GM23338 (cell line): ENCODE results near the gene GRM5. TPM values are rescaled to one million over a fixed set of nuclear protein-coding genes. Genes with fewer than 3 reads are reported as not detected.

Source experiments
- ATAC-seq: fragments of 200-7000 bp; cut with Tn5 transposase; 3 replicates; pipeline ENCODE4 v1.9.1; 2020
- DNase-seq: peaks from one replicate; pipeline ENCODE4 v3.0.0-alpha.2; 2015; ENCODE audit warnings: low spot score
- H2AFZ ChIP-seq: fragments of 200-600 bp; sonication (generic); 2 replicates; pipeline ENCODE4 v1.8.0; 2016; ENCODE audit warnings: antibody characterized with exemption, mild to moderate bottlenecking, moderate library complexity
- H3F3A ChIP-seq: fragments of 200-600 bp; sonication (generic); replicated peaks from 2 replicates; pipeline ENCODE4 v1.8.0; 2017; ENCODE audit warnings: antibody characterized with exemption, mixed run types, low read depth
- H3K27ac ChIP-seq: fragments of 200-600 bp; sonication (generic); 2 replicates; pipeline ENCODE4 v1.6.1; 2016; ENCODE audit warnings: low read depth
- H3K27me3 ChIP-seq: fragments of 200-600 bp; sonication (generic); 2 replicates; pipeline ENCODE4 v1.8.0; 2016; ENCODE audit warnings: mild to moderate bottlenecking, mixed run types, moderate library complexity; ENCODE audit not compliant: insufficient read depth
- H3K36me3 ChIP-seq: fragments of 200-600 bp; sonication (generic); 2 replicates; pipeline ENCODE4 v1.8.0; 2016; ENCODE audit warnings: mild to moderate bottlenecking; ENCODE audit not compliant: insufficient read depth
- H3K4me1 ChIP-seq: fragments of 200-600 bp; sonication (generic); 2 replicates; pipeline ENCODE4 v1.8.0; 2016; ENCODE audit warnings: mild to moderate bottlenecking, moderate library complexity; ENCODE audit not compliant: insufficient read depth
- H3K4me2 ChIP-seq: fragments of 200-600 bp; sonication (generic); 2 replicates; pipeline ENCODE4 v1.7.1; 2017; ENCODE audit warnings: mixed run types
- H3K4me3 ChIP-seq: fragments of 200-600 bp; sonication (generic); 2 replicates; pipeline ENCODE4 v1.6.1; 2016; ENCODE audit warnings: mixed run types
- H3K79me2 ChIP-seq: fragments of 200-600 bp; sonication (generic); replicated peaks from 2 replicates; pipeline ENCODE4 v1.8.0; 2017; ENCODE audit warnings: mild to moderate bottlenecking; ENCODE audit not compliant: insufficient read depth
- H3K9me2 ChIP-seq: fragments of 200-600 bp; sonication (generic); 2 replicates; pipeline ENCODE4 v1.8.0; 2017; ENCODE audit not compliant: insufficient read depth
- H4K20me1 ChIP-seq: fragments of 200-600 bp; sonication (generic); replicated peaks from 2 replicates; pipeline ENCODE4 v1.8.0; 2017; ENCODE audit warnings: mild to moderate bottlenecking; ENCODE audit not compliant: insufficient read depth
- H3K27ac Mint-ChIP-seq: 2 replicates; pipeline ENCODE4 v1.8.0; 2020; ENCODE audit warnings: inconsistent platforms, mild to moderate bottlenecking, moderate library complexity, mixed read lengths
- H3K27me3 Mint-ChIP-seq: 3 replicates; pipeline ENCODE4 v1.8.0; 2022; ENCODE audit warnings: low read depth, mild to moderate bottlenecking, moderate library complexity, mixed read lengths, inconsistent platforms; ENCODE audit not compliant: insufficient read depth, poor library complexity
- H3K36me3 Mint-ChIP-seq: 3 replicates; pipeline ENCODE4 v1.8.0; 2021; ENCODE audit warnings: low read depth, mild to moderate bottlenecking, inconsistent platforms, moderate library complexity, mixed read lengths
- H3K4me1 Mint-ChIP-seq: 3 replicates; pipeline ENCODE4 v1.8.0; 2020; ENCODE audit warnings: mild to moderate bottlenecking, inconsistent platforms, mixed read lengths
- H3K4me3 Mint-ChIP-seq: 3 replicates; pipeline ENCODE4 v1.8.0; 2021; ENCODE audit warnings: moderate library complexity, mild to moderate bottlenecking, inconsistent platforms, mixed read lengths
- H3K9me3 Mint-ChIP-seq: 3 replicates; pipeline ENCODE4 v1.8.0; 2020; ENCODE audit warnings: moderate library complexity, mild to moderate bottlenecking, inconsistent platforms, mixed read lengths
- CREB1 ChIP-seq: fragments of 250-450 bp; sonication (Bioruptor Pico); IDR thresholded peaks from 2 replicates; pipeline ENCODE4 v1.5.0; 2020; ENCODE audit warnings: low read depth, mild to moderate bottlenecking, moderate library complexity
- CTCF ChIP-seq, 2 experiments: fragments of 200-600 bp in 1 of 2; sonication (generic) in 1 of 2; conservative IDR thresholded peaks; 2 replicates each; pipeline versions ENCODE4 v1.5.1 to v1.6.1; 2016 to 2017; ENCODE audit warnings: antibody characterized with exemption in 2 of 2, low read depth in 2 of 2, mild to moderate bottlenecking in 2 of 2, moderate library complexity in 1 of 2
- ETS1 ChIP-seq: IDR thresholded peaks from 2 replicates; pipeline ENCODE4 v1.6.1; 2016; ENCODE audit warnings: antibody characterized with exemption
- EZH2 ChIP-seq: fragments of 200-600 bp; sonication (generic); IDR thresholded peaks from one replicate; pipeline ENCODE4 v1.8.0; 2017; ENCODE audit warnings: antibody characterized with exemption, mild to moderate bottlenecking, low read depth; ENCODE audit not compliant: unreplicated experiment
- EZH2phosphoT487 ChIP-seq: fragments of 200-600 bp; sonication (generic); IDR thresholded peaks from one replicate; pipeline ENCODE4 v1.8.1; 2018; ENCODE audit warnings: antibody characterized with exemption; ENCODE audit not compliant: unreplicated experiment
- JUNB ChIP-seq: IDR thresholded peaks from one replicate; pipeline ENCODE4 v1.6.1; 2016; ENCODE audit warnings: antibody characterized with exemption; ENCODE audit not compliant: unreplicated experiment
- NANOG ChIP-seq: IDR thresholded peaks from 2 replicates; pipeline ENCODE4 v1.6.1; 2016; ENCODE audit warnings: antibody characterized with exemption, borderline replicate concordance
- POLR2AphosphoS5 ChIP-seq: IDR thresholded peaks from 2 replicates; pipeline ENCODE4 v1.6.1; 2016; ENCODE audit warnings: antibody characterized with exemption, low read depth
- REST ChIP-seq: IDR thresholded peaks from one replicate; pipeline ENCODE4 v1.6.1; 2018; ENCODE audit warnings: antibody characterized with exemption; ENCODE audit not compliant: unreplicated experiment
- ZNF114 ChIP-seq: fragments of 250-450 bp; sonication (Bioruptor Pico); IDR thresholded peaks from 2 replicates; pipeline ENCODE4 v1.5.0; 2020; ENCODE audit warnings: mild to moderate bottlenecking, moderate library complexity
- ZNF331 ChIP-seq: fragments of 250-450 bp; sonication (Bioruptor Pico); IDR thresholded peaks from 2 replicates; pipeline ENCODE4 v1.5.0; 2020; ENCODE audit warnings: low read depth, mild to moderate bottlenecking, moderate library complexity
- polyA plus RNA-seq: library from polyadenylated mRNA; unstranded; fragments of >200 nt; fragmentation: Nextera tagmentation; extraction: Ambion mirVana; gene quantifications from 2 replicates; pipeline ENCODE4 v1.2.1, GENCODE V29; 2016
- total RNA-seq: library from RNA; depleted of rRNA; stranded (reverse); fragments of >200 nt; shearing (Covaris generic); gene quantifications from 2 replicates; pipeline ENCODE4 v1.2.3, GENCODE V29; 2014

The GRM5 gene
- total and polyA plus RNA-seq, 2 experiments from 2014 or later: 0.23 to 0.45 TPM

- H3K9me2 ChIP-seq: no peaks in the 10 kb centered on the region
- ATAC-seq: no peak
- H3K27me3 Mint-ChIP-seq: peaks cover 3% of the 10 kb centered on the region
- H3K4me3 Mint-ChIP-seq: no peak overlapping the region
- peaks cover 7% of the 10 kb centered on the region for H3K4me1 Mint-ChIP-seq
- H4K20me1 ChIP-seq: no peaks in the 10 kb centered on the region
- H3K9me3 Mint-ChIP-seq: no peaks in the 10 kb centered on the region
- 0 out of 2 replicates have a peak, but pooled peaks cover under 1% of the 10 kb centered on the region for H3F3A ChIP-seq
- H3K36me3 ChIP-seq: no peaks in the 10 kb centered on the region
- H3K27ac Mint-ChIP-seq: peak overlapping the region; percentile 49
- H3K27me3 ChIP-seq: peaks cover 3% of the 10 kb centered on the region
- H3K36me3 Mint-ChIP-seq: no peaks in the 10 kb centered on the region
- no peaks in the 10 kb centered on the region for H3K79me2 ChIP-seq
- no peak for TF ChIP-seq ZNF331 (CRISPR knock-in tag)
- TF ChIP-seq NANOG: no peak
- TF ChIP-seq CREB1 (CRISPR knock-in tag): no peak
- no peak for TF ChIP-seq EZH2
- TF ChIP-seq REST: no peak
- no peak for TF ChIP-seq JUNB
- TF ChIP-seq ETS1: no peak
- no peak for TF ChIP-seq ZNF114 (CRISPR knock-in tag)
- TF ChIP-seq EZH2phosphoT487: no peak
- TF ChIP-seq CTCF (conservative IDR thresholded peaks at IDR 0.05; ENCODE audit: low read depth in 2 of 2): no peak
- no peak for TF ChIP-seq POLR2AphosphoS5
- H3K27ac ChIP-seq: no peak overlapping the region
- no peak overlapping the region for H3K4me2 ChIP-seq
- no peaks in the 10 kb centered on the region for H3K4me1 ChIP-seq
- no peak overlapping the region for H2AFZ ChIP-seq
- H3K4me3 ChIP-seq: no peak overlapping the region
- no peak for DNase-seq
Observed at GRCh38 chr11:88515002-88515401, 550.8 kb downstream of the GRM5 start.
